Measurements from ENCODE around the gene MCU. TPM values are rescaled to one million over a fixed set of nuclear protein-coding genes. Genes with fewer than 3 reads are reported as not detected.

Gene MCU
- total RNA-seq, 1 donor from 2014 or later = 15.5 TPM

GRCh38 chr10:72828294-72828693 lies 136.4 kb downstream of the MCU start:
- no peaks in the 10 kb centered on the region for H3K9me3 Mint-ChIP-seq
- intact Hi-C loops (cut with micrococcal nuclease) = no loop called here
- ChIA-PET CTCF (no interaction called here), POLR2A (no interaction called here)
- no peaks in the 10 kb centered on the region for H3K4me1 Mint-ChIP-seq
- TF ChIP-seq CTCF (IDR thresholded peaks at IDR 0.05) = no peak
- no peaks in the 10 kb centered on the region for H3K36me3 Mint-ChIP-seq (ENCODE audit: low read depth)
- no peaks in the 10 kb centered on the region for H3K27me3 Mint-ChIP-seq
- DNase-seq = no peak
- no peak for ATAC-seq (ENCODE audit: low read depth)
- no peak overlapping the region for H3K4me3 Mint-ChIP-seq
- H3K27ac Mint-ChIP-seq = no peak overlapping the region

GRCh38 chr10:72830625-72831024 lies 138.7 kb downstream of the MCU start:
- Mint-ChIP-seq H3K27ac (no peak overlapping the region), H3K4me3 (no peak overlapping the region), H3K4me1 (no peaks in the 10 kb centered on the region), H3K27me3 (no peaks in the 10 kb centered on the region), H3K9me3 (no peaks in the 10 kb centered on the region), H3K36me3 (ENCODE audit: low read depth) (no peaks in the 10 kb centered on the region)
- ATAC-seq (ENCODE audit: low read depth) = no peak
- CTCF ChIA-PET = interaction anchor here (1.6 kb wide), 1 partner anchor 466 kb away, joined by 5 read pairs; no protein-coding TSS in a partner anchor
- POLR2A ChIA-PET = no interaction called here
- no peak for DNase-seq
- no peak for TF ChIP-seq CTCF (IDR thresholded peaks at IDR 0.05)
- intact Hi-C loops (cut with micrococcal nuclease) = loop anchor here (10.0 kb wide), 2 partner anchors 266 to 706 kb away; no protein-coding TSS in a partner anchor

GRCh38 chr10:72831696-72832409 lies 139.9 kb downstream of the MCU start:
- no peak overlapping the region for H3K27ac Mint-ChIP-seq

GRCh38 chr10:72832701-72833100 lies 140.8 kb downstream of the MCU start:
- Mint-ChIP-seq H3K27ac (no peak overlapping the region), H3K4me1 (no peaks in the 10 kb centered on the region), H3K36me3 (ENCODE audit: low read depth) (no peaks in the 10 kb centered on the region), H3K27me3 (no peaks in the 10 kb centered on the region), H3K4me3 (no peak overlapping the region), H3K9me3 (no peaks in the 10 kb centered on the region)
- no peak for TF ChIP-seq CTCF (IDR thresholded peaks at IDR 0.05)
- ATAC-seq (ENCODE audit: low read depth) = no peak
- ChIA-PET POLR2A (interaction anchor here (0.6 kb wide), 1 partner anchor 155 kb away, joined by 5 read pairs; no protein-coding TSS in a partner anchor), CTCF (interaction anchor here (0.6 to 6.2 kb wide), 2 partner anchors 138 to 468 kb away, joined by 4 to 60 read pairs; no protein-coding TSS in a partner anchor)
- DNase-seq = no peak
- intact Hi-C loops (cut with micrococcal nuclease) = loop anchor here (10.0 kb wide), 2 partner anchors 268 to 708 kb away; no protein-coding TSS in a partner anchor

More at GRCh38 chr10:72831696-72832409, 139.9 kb downstream of the MCU start:
- no peaks in the 10 kb centered on the region for H3K4me1 Mint-ChIP-seq
- DNase-seq (no peak), ATAC-seq (ENCODE audit: low read depth) (no peak)
- ChIA-PET POLR2A (no interaction called here), CTCF (interaction anchor here (6.2 kb wide), 1 partner anchor 467 kb away, joined by 60 read pairs; no protein-coding TSS in a partner anchor)
- no peak for TF ChIP-seq CTCF (IDR thresholded peaks at IDR 0.05)
- no peaks in the 10 kb centered on the region for H3K36me3 Mint-ChIP-seq (ENCODE audit: low read depth)
- H3K27me3 Mint-ChIP-seq = no peaks in the 10 kb centered on the region
- intact Hi-C loops (cut with micrococcal nuclease) = loop anchor here (10.0 kb wide), 2 partner anchors 267 to 707 kb away; no protein-coding TSS in a partner anchor
- H3K4me3 Mint-ChIP-seq = no peak overlapping the region
- H3K9me3 Mint-ChIP-seq = no peaks in the 10 kb centered on the region

- no peaks in the 10 kb centered on the region for H3K36me3 Mint-ChIP-seq (ENCODE audit: low read depth)
- ATAC-seq (ENCODE audit: low read depth) (peak; percentile 34), DNase-seq (no peak)
- TF ChIP-seq CTCF (IDR thresholded peaks at IDR 0.05) = no peak
- no peaks in the 10 kb centered on the region for H3K27me3 Mint-ChIP-seq
- no peak overlapping the region for H3K27ac Mint-ChIP-seq
- H3K9me3 Mint-ChIP-seq = no peaks in the 10 kb centered on the region
- H3K4me1 Mint-ChIP-seq = no peaks in the 10 kb centered on the region
- POLR2A ChIA-PET = interaction anchor here (0.9 to 1.1 kb wide), 2 partner anchors 141 to 470 kb away, joined by 7 to 8 read pairs; no protein-coding TSS in a partner anchor
- no peak overlapping the region for H3K4me3 Mint-ChIP-seq
- CTCF ChIA-PET = interaction anchor here (0.7 to 6.2 kb wide), 8 partner anchors 23 to 493 kb away, joined by 3 to 60 read pairs (median 4); partner anchors contain the start of gene DNAJB12
- intact Hi-C loops (cut with micrococcal nuclease) = loop anchor here (1.0 to 10.0 kb wide), 4 partner anchors 142 to 710 kb away; partner anchors contain the start of gene MCU
Measured at GRCh38 chr10:72834183-72834825, 142.4 kb downstream of the MCU start.
